MCF 10A (cell line): ENCODE measurements around the gene KCTD14. TPM values are rescaled to one million over a fixed set of nuclear protein-coding genes. Genes with fewer than 3 reads are reported as not detected.

Experiments
- BruUV-seq: library from RNA; stranded (reverse); fragments of 400-500 nt; replicated peaks from 2 replicates; lab custom pipeline; 2021; lab: Mats Ljungman, UMichigan
- CTCF ChIA-PET: fragments of 300-600 bp; sonication (Branson Sonifier 250); formaldehyde crosslinking; extraction: SDS; loops from one replicate; lab custom pipeline; 2021; ENCODE audit warnings: antibody characterized with exemption, inconsistent platforms; lab: Yijun Ruan, JAX
- POLR2A ChIA-PET: fragments of 300-600, 350-650 bp; sonication (Branson Sonifier 250); formaldehyde crosslinking; extraction: SDS; loops from one replicate; lab custom pipeline; 2020; ENCODE audit warnings: antibody characterized with exemption, inconsistent platforms; lab: Yijun Ruan, JAX
- DNase-seq: peaks from one replicate; pipeline ENCODE4 v3.0.0-alpha.2; 2018; ENCODE audit not compliant: unreplicated experiment
- H3K27ac Mint-ChIP-seq: one replicate; pipeline ENCODE4 v1.8.0; 2022; ENCODE audit warnings: mild to moderate bottlenecking, low read depth, mixed read lengths; ENCODE audit not compliant: unreplicated experiment
- H3K27me3 Mint-ChIP-seq: one replicate; pipeline ENCODE4 v1.8.0; 2022; ENCODE audit warnings: mixed read lengths; ENCODE audit not compliant: insufficient read depth, unreplicated experiment
- H3K36me3 Mint-ChIP-seq: one replicate; pipeline ENCODE4 v1.8.0; 2022; ENCODE audit warnings: mild to moderate bottlenecking, moderate library complexity, mixed read lengths; ENCODE audit not compliant: insufficient read depth, unreplicated experiment
- H3K4me1 Mint-ChIP-seq: one replicate; pipeline ENCODE4 v1.8.0; 2022; ENCODE audit warnings: mixed read lengths; ENCODE audit not compliant: insufficient read depth, unreplicated experiment
- H3K4me3 Mint-ChIP-seq: one replicate; pipeline ENCODE4 v1.8.0; 2022; ENCODE audit warnings: mild to moderate bottlenecking, moderate library complexity, mixed read lengths; ENCODE audit not compliant: unreplicated experiment
- H3K9me3 Mint-ChIP-seq: one replicate; pipeline ENCODE4 v1.8.0; 2022; ENCODE audit warnings: mixed read lengths; ENCODE audit not compliant: unreplicated experiment
- CTCF ChIP-seq: fragments of 200-600 bp; IDR thresholded peaks from one replicate; pipeline ENCODE4 v1.8.0; 2022; ENCODE audit warnings: antibody characterized with exemption, mild to moderate bottlenecking; ENCODE audit not compliant: unreplicated experiment
- intact Hi-C: fragments of 100-400 bp; cut with micrococcal nuclease; formaldehyde crosslinking; loops from 2 replicates; pipeline ENCODE4 v1.14.1; 2022
- total RNA-seq: library from RNA; stranded (reverse); gene quantifications from 2 replicates; pipeline ENCODE4 v1.2.3, GENCODE V29; 2022

Gene KCTD14
- total RNA-seq, 1 experiment from 2014 or later, result 2.2 TPM

GRCh38 chr11:78070621-78071020, 47.5 kb upstream of the KCTD14 start:
- POLR2A ChIA-PET, result no interaction called here
- intact Hi-C loops, result no loop called here
- CTCF ChIA-PET, result interaction anchor here (0.6 to 1.5 kb wide), 2 partner anchors 10 to 25 kb away, joined by 3 to 5 read pairs; no protein-coding TSS in a partner anchor

DNA sequence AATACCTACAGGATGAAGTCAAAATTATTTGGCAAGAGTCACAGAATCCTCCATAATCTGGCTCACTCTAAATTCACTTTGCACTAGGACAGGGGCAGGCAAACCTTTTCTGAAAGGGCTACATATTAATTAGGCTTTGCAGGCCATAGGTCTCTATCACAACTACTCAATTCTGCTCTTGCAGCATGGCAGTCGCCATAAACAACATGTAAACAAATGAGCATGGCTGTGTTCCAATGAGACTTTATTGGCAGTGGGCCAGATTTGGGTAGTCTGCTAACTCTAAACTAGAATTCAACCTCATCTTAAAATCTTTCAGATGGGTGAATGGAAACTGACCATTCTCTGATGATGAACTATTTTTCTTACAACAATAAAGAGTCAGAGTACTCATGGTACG, 46.4 kb upstream of the KCTD14 start:
- Mint-ChIP-seq H3K9me3 (no peaks in the 10 kb centered on the region), H3K36me3 (peaks cover 61% of the 10 kb centered on the region), H3K27ac (no peak overlapping the region), H3K27me3 (no peaks in the 10 kb centered on the region), H3K4me1 (peaks cover 7% of the 10 kb centered on the region), H3K4me3 (no peak overlapping the region)
- intact Hi-C loops, result no loop called here
- no TSS peak for BruUV-seq
- ChIA-PET CTCF (interaction anchor here (0.6 to 0.9 kb wide), 2 partner anchors 9 to 21 kb away, joined by 3 read pairs; no protein-coding TSS in a partner anchor), POLR2A (interaction anchor here (1.7 kb wide), 1 partner anchor 10 kb away, joined by 10 read pairs; the partner anchor contains the start of gene NDUFC2)
- no peak for DNase-seq
- TF ChIP-seq CTCF, result no peak

More at GRCh38 chr11:78070621-78071020, 47.5 kb upstream of the KCTD14 start:
- H3K4me3 Mint-ChIP-seq, result no peak overlapping the region
- no peaks in the 10 kb centered on the region for H3K9me3 Mint-ChIP-seq
- no peak overlapping the region for H3K27ac Mint-ChIP-seq
- TF ChIP-seq CTCF, result no peak
- no TSS peak for BruUV-seq
- peaks cover 64% of the 10 kb centered on the region for H3K36me3 Mint-ChIP-seq
- peaks cover 15% of the 10 kb centered on the region for H3K4me1 Mint-ChIP-seq
- DNase-seq, result no peak
- H3K27me3 Mint-ChIP-seq, result no peaks in the 10 kb centered on the region

- Mint-ChIP-seq H3K4me3 (no peak overlapping the region), H3K27me3 (no peaks in the 10 kb centered on the region), H3K27ac (no peak overlapping the region), H3K4me1 (peaks cover 6% of the 10 kb centered on the region), H3K36me3 (peaks cover 49% of the 10 kb centered on the region), H3K9me3 (no peaks in the 10 kb centered on the region)
- no peak for TF ChIP-seq CTCF
- intact Hi-C loops, result no loop called here
- CTCF ChIA-PET, result interaction anchor here (0.6 to 0.9 kb wide), 2 partner anchors 497 to 1283 kb away, joined by 3 read pairs; no protein-coding TSS in a partner anchor
- DNase-seq, result no peak
- POLR2A ChIA-PET, result interaction anchor here (0.7 to 1.4 kb wide), 3 partner anchors 10 to 141 kb away, joined by 3 to 6 read pairs (median 3); no protein-coding TSS in a partner anchor
- BruUV-seq, result no TSS peak
These were observed 44.6 kb upstream of the KCTD14 start for GRCh38 chr11:78067704-78068103.

GRCh38 chr11:78066471-78066870, 43.4 kb upstream of the KCTD14 start:
- no peak for DNase-seq
- no peak overlapping the region for H3K27ac Mint-ChIP-seq
- H3K4me3 Mint-ChIP-seq, result no peak overlapping the region
- CTCF ChIA-PET, result no interaction called here
- BruUV-seq, result no TSS peak
- H3K9me3 Mint-ChIP-seq, result no peaks in the 10 kb centered on the region
- TF ChIP-seq CTCF, result no peak
- intact Hi-C loops, result no loop called here
- H3K27me3 Mint-ChIP-seq, result no peaks in the 10 kb centered on the region
- peaks cover 2% of the 10 kb centered on the region for H3K4me1 Mint-ChIP-seq
- POLR2A ChIA-PET, result interaction anchor here (1.4 kb wide), 1 partner anchor 12 kb away, joined by 6 read pairs; no protein-coding TSS in a partner anchor
- H3K36me3 Mint-ChIP-seq, result peaks cover 40% of the 10 kb centered on the region
